H9 (cell line): ENCODE results near the gene HHATL. TPM values are rescaled to one million over a fixed set of nuclear protein-coding genes. Genes with fewer than 3 reads are reported as not detected.

ENCODE experiments used
- DNase-seq: peaks from one replicate; pipeline ENCODE4 v3.0.0-alpha.2; 2017
- H2AFZ ChIP-seq: one replicate; pipeline ENCODE4 v1.6.1; 2013; ENCODE audit warnings: mild to moderate bottlenecking, low read length, control low read depth, moderate library complexity
- H2AK5ac ChIP-seq: 2 replicates; pipeline ENCODE4 v1.6.1; 2013; ENCODE audit warnings: low read length, control low read depth, mixed read lengths; ENCODE audit not compliant: insufficient read length
- H2BK120ac ChIP-seq: one replicate; pipeline ENCODE4 v1.6.1; 2013; ENCODE audit warnings: low read depth, mild to moderate bottlenecking, low read length, control low read depth, inconsistent platforms; ENCODE audit not compliant: poor library complexity, severe bottlenecking
- H2BK12ac ChIP-seq: 2 replicates; pipeline ENCODE4 v1.6.1; 2013; ENCODE audit warnings: low read length, control low read depth, mixed read lengths, low read depth; ENCODE audit not compliant: insufficient read length
- H2BK15ac ChIP-seq: 2 replicates; pipeline ENCODE4 v1.6.1; 2013; ENCODE audit warnings: low read depth, low read length, control low read depth
- H2BK20ac ChIP-seq: one replicate; pipeline ENCODE4 v1.6.1; 2013; ENCODE audit warnings: low read depth, mild to moderate bottlenecking, low read length, control low read depth, inconsistent platforms; ENCODE audit not compliant: poor library complexity, severe bottlenecking
- H2BK5ac ChIP-seq: 2 replicates; pipeline ENCODE4 v1.6.1; 2013; ENCODE audit warnings: low read length, control low read depth, mixed read lengths; ENCODE audit not compliant: insufficient read length
- H3K14ac ChIP-seq: 2 replicates; pipeline ENCODE4 v1.6.1; 2013; ENCODE audit warnings: low read length, control low read depth; ENCODE audit not compliant: insufficient read depth
- H3K18ac ChIP-seq: 2 replicates; pipeline ENCODE4 v1.6.1; 2013; ENCODE audit warnings: low read depth, mild to moderate bottlenecking, mixed read lengths, low read length, control low read depth; ENCODE audit not compliant: insufficient read length
- H3K23ac ChIP-seq: 2 replicates; pipeline ENCODE4 v1.6.1; 2013; ENCODE audit warnings: low read length, control low read depth, mixed read lengths, low read depth; ENCODE audit not compliant: insufficient read length
- H3K23me2 ChIP-seq: 2 replicates; pipeline ENCODE4 v1.6.1; 2013; ENCODE audit warnings: low read depth, mild to moderate bottlenecking, mixed read lengths, low read length, control low read depth; ENCODE audit not compliant: insufficient read length, poor library complexity, severe bottlenecking
- H3K27ac ChIP-seq: 2 replicates; pipeline ENCODE4 v1.5.1; 2013; ENCODE audit warnings: low read length, control low read depth, mixed read lengths, low read depth; ENCODE audit not compliant: insufficient read length
- H3K27me3 ChIP-seq: 2 replicates; pipeline ENCODE4 v1.6.1; 2013; ENCODE audit warnings: low read length, control low read depth, inconsistent platforms; ENCODE audit not compliant: insufficient read depth
- H3K4ac ChIP-seq: 2 replicates; pipeline ENCODE4 v1.6.1; 2013; ENCODE audit warnings: low read depth, mild to moderate bottlenecking, control low read depth, inconsistent platforms, low read length, moderate library complexity
- H3K4me1 ChIP-seq: 2 replicates; pipeline ENCODE4 v1.6.1; 2013; ENCODE audit warnings: low read length, control low read depth, inconsistent platforms; ENCODE audit not compliant: insufficient read depth
- H3K4me2 ChIP-seq: 2 replicates; pipeline ENCODE4 v1.6.1; 2013; ENCODE audit warnings: low read length, control low read depth, mixed read lengths; ENCODE audit not compliant: insufficient read length, insufficient read depth
- H3K56ac ChIP-seq: 2 replicates; pipeline ENCODE4 v1.6.1; 2013; ENCODE audit warnings: low read depth, mild to moderate bottlenecking, mixed read lengths, low read length, control low read depth; ENCODE audit not compliant: insufficient read length
- H3K79me1 ChIP-seq: 2 replicates; pipeline ENCODE4 v1.6.1; 2013; ENCODE audit warnings: low read depth, mild to moderate bottlenecking, moderate library complexity, low read length, control low read depth, inconsistent platforms; ENCODE audit not compliant: insufficient read depth, poor library complexity, severe bottlenecking
- H3K79me2 ChIP-seq: 2 replicates; pipeline ENCODE4 v1.6.1; 2013; ENCODE audit warnings: low read length, control low read depth, inconsistent platforms; ENCODE audit not compliant: insufficient read depth
- H3K9ac ChIP-seq: 2 replicates; pipeline ENCODE4 v1.6.1; 2013; ENCODE audit warnings: low read length, control low read depth, mixed read lengths; ENCODE audit not compliant: insufficient read length; ENCODE audit errors: extremely low read depth
- H3K9me3 ChIP-seq: one replicate; pipeline ENCODE4 v1.6.1; 2013; ENCODE audit warnings: low read depth, low read length, inconsistent platforms; ENCODE audit not compliant: control insufficient read depth
- H3T11ph ChIP-seq: one replicate; pipeline ENCODE4 v1.6.1; 2013; ENCODE audit warnings: mild to moderate bottlenecking, low read length, control low read depth, inconsistent platforms
- H4K20me1 ChIP-seq: one replicate; pipeline ENCODE4 v1.6.1; 2013; ENCODE audit not compliant: control insufficient read depth, insufficient read length, insufficient read depth
- H4K5ac ChIP-seq: 2 replicates; pipeline ENCODE4 v1.6.1; 2013; ENCODE audit warnings: low read depth, mild to moderate bottlenecking, mixed read lengths, low read length, control low read depth; ENCODE audit not compliant: insufficient read length
- H4K8ac ChIP-seq: replicated peaks from 2 replicates; pipeline ENCODE4 v1.6.1; 2013; ENCODE audit warnings: low read length, control low read depth, mixed read lengths, low read depth; ENCODE audit not compliant: insufficient read length
- H4K91ac ChIP-seq: 2 replicates; pipeline ENCODE4 v1.6.1; 2013; ENCODE audit warnings: low read depth, mild to moderate bottlenecking, moderate library complexity, mixed read lengths, low read length, control low read depth; ENCODE audit not compliant: insufficient read length
- H3K27ac Mint-ChIP-seq, 3 experiments: 2 replicates in 2 of 3; 3 replicates in 1 of 3; pipeline ENCODE4 v1.8.0; 2020 to 2021; ENCODE audit warnings: mixed read lengths in 3 of 3, mild to moderate bottlenecking in 1 of 3, moderate library complexity in 1 of 3
- H3K27me3 Mint-ChIP-seq: 2 replicates; pipeline ENCODE4 v1.8.0; 2021; ENCODE audit warnings: low read depth, mild to moderate bottlenecking, moderate library complexity, mixed read lengths
- H3K36me3 Mint-ChIP-seq, 3 experiments: 2 replicates in 2 of 3; 3 replicates in 1 of 3; pipeline ENCODE4 v1.8.0; 2020 to 2021; ENCODE audit warnings: low read depth in 3 of 3, mixed read lengths in 3 of 3; ENCODE audit not compliant: insufficient read depth in 1 of 3
- H3K4me1 Mint-ChIP-seq, 2 experiments: 2 replicates each; pipeline ENCODE4 v1.8.0; 2020; ENCODE audit warnings: mixed read lengths in 2 of 2
- H3K4me3 Mint-ChIP-seq, 2 experiments: 2 replicates in 1 of 2; 3 replicates in 1 of 2; pipeline ENCODE4 v1.8.0; 2020 to 2021; ENCODE audit warnings: mild to moderate bottlenecking in 2 of 2, mixed read lengths in 2 of 2, moderate library complexity in 1 of 2
- H3K9me3 Mint-ChIP-seq, 2 experiments: 2 replicates in 1 of 2; 3 replicates in 1 of 2; pipeline ENCODE4 v1.8.0; 2020; ENCODE audit warnings: mild to moderate bottlenecking in 2 of 2, mixed read lengths in 2 of 2, moderate library complexity in 1 of 2
- CTCF ChIP-seq: fragments of 200-600 bp; sonication (generic); conservative IDR thresholded peaks from 3 replicates; pipeline ENCODE4 v1.8.0; 2021; ENCODE audit warnings: antibody characterized with exemption, mild to moderate bottlenecking
- WGBS: extraction: QIAGEN DNeasy Blood & Tissue Kit; methylation state at CpG from one replicate; pipeline ENCODE4 v1.1.7; 2013; ENCODE audit warnings: missing lambda C conversion rate, low lambda C conversion rate, mixed read lengths; ENCODE audit not compliant: insufficient read length; ENCODE audit errors: extremely low coverage; 5-methylcytosine and 5-hydroxymethylcytosine counted together
- total RNA-seq: library from RNA; stranded (reverse); gene quantifications from 2 replicates; pipeline ENCODE4 v1.2.1, GENCODE V29; 2021

Gene HHATL
- total RNA-seq, 1 experiment from 2014 or later, result 0.46 TPM

GRCh38 chr3:42655980-42656679 lies 46.5 kb downstream of the HHATL start:
- H3K36me3 Mint-ChIP-seq, result peaks cover 3 to 21% (median 6%) of the 10 kb centered on the region in 3 experiments
- Histone ChIP-seq H2BK12ac (no peak overlapping the region), H4K5ac (no peak overlapping the region), H4K91ac (no peak overlapping the region), H2AK5ac (no peak overlapping the region), H3K18ac (no peak overlapping the region), H2BK5ac (no peak overlapping the region), H2AFZ (no peak overlapping the region), H3K79me2 (no peaks in the 10 kb centered on the region), H3K4me1 (peaks cover 9% of the 10 kb centered on the region; the same call in 1 of the 2 replicates), H3K9me3 (no peaks in the 10 kb centered on the region), H3K4me2 (no peak overlapping the region), H3K9ac (no peak overlapping the region), H3K23ac (no peak overlapping the region), H3K4ac (no peak overlapping the region), H3T11ph (no peak overlapping the region), H2BK120ac (no peak overlapping the region), H3K27ac (no peak overlapping the region), H3K79me1 (no peaks in the 10 kb centered on the region), H4K8ac (no peak overlapping the region), H3K23me2 (no peaks in the 10 kb centered on the region), H3K56ac (no peak overlapping the region), H3K14ac (no peak overlapping the region), H3K27me3 (no peaks in the 10 kb centered on the region), H2BK20ac (no peak overlapping the region), H4K20me1 (no peaks in the 10 kb centered on the region), H2BK15ac (no peak overlapping the region)
- TF ChIP-seq CTCF, result no peak
- H3K27me3 Mint-ChIP-seq, result no peaks in the 10 kb centered on the region
- H3K9me3 Mint-ChIP-seq, result no peaks in the 10 kb centered on the region
- H3K4me1 Mint-ChIP-seq, result peaks cover 28 to 47% of the 10 kb centered on the region in 2 experiments
- peak overlapping the region in 1 of 2 experiments; percentile 42; a peak in 1 of 5 replicates for H3K4me3 Mint-ChIP-seq
- H3K27ac Mint-ChIP-seq, result peak overlapping the region in 1 of 3 experiments; percentile 44; a peak in 1 of 7 replicates
- no CpG with 5 or more reads among the region's 6 CpGs for WGBS
- DNase-seq, result peak; percentile 28
